ENCODE data around the gene CMSS1. TPM values are rescaled to one million over a fixed set of nuclear protein-coding genes. Genes with fewer than 3 reads are reported as not detected.

The CMSS1 gene
- total RNA-seq, 1 experiment from 2014 or later, result 50.7 TPM

- in situ Hi-C loops (cut with HindIII; ENCODE audit: low pct_unique_long_range_greater_than_20kb, low sequenced_read_pairs), result no loop called here
- no peak for DNase-seq (ENCODE audit: low read depth, low spot score)
These were observed 245.0 kb downstream of the CMSS1 start for GRCh38 chr3:100062665-100063064.

- in situ Hi-C loops (cut with HindIII; ENCODE audit: low pct_unique_long_range_greater_than_20kb, low sequenced_read_pairs), result no loop called here
- DNase-seq (ENCODE audit: low read depth, low spot score), result no peak
These were observed 246.3 kb downstream of the CMSS1 start for GRCh38 chr3:100063929-100064461.

GRCh38 chr3:100067589-100067988 lies 249.9 kb downstream of the CMSS1 start:
- no peak for DNase-seq (ENCODE audit: low read depth, low spot score)
- in situ Hi-C loops (cut with HindIII; ENCODE audit: low pct_unique_long_range_greater_than_20kb, low sequenced_read_pairs), result no loop called here

GRCh38 chr3:100068826-100069225 lies 251.2 kb downstream of the CMSS1 start:
- DNase-seq (ENCODE audit: low read depth, low spot score), result peak; percentile 83
- in situ Hi-C loops (cut with HindIII; ENCODE audit: low pct_unique_long_range_greater_than_20kb, low sequenced_read_pairs), result no loop called here

GRCh38 chr3:100069472-100069871 lies 251.8 kb downstream of the CMSS1 start:
- in situ Hi-C loops (cut with HindIII; ENCODE audit: low pct_unique_long_range_greater_than_20kb, low sequenced_read_pairs), result no loop called here

GRCh38 chr3:100072326-100073048 lies 254.8 kb downstream of the CMSS1 start:
- DNase-seq (ENCODE audit: low read depth, low spot score), result no peak
- in situ Hi-C loops (cut with HindIII; ENCODE audit: low pct_unique_long_range_greater_than_20kb, low sequenced_read_pairs), result no loop called here

More at GRCh38 chr3:100069472-100069871, 251.8 kb downstream of the CMSS1 start:
- no peak for DNase-seq (ENCODE audit: low read depth, low spot score)

- in situ Hi-C loops (cut with HindIII; ENCODE audit: low pct_unique_long_range_greater_than_20kb, low sequenced_read_pairs), result no loop called here
- no peak for DNase-seq (ENCODE audit: low read depth, low spot score)
These were observed 255.5 kb downstream of the CMSS1 start for GRCh38 chr3:100073049-100073713.

GRCh38 chr3:100073714-100074307 lies 256.1 kb downstream of the CMSS1 start:
- in situ Hi-C loops (cut with HindIII; ENCODE audit: low pct_unique_long_range_greater_than_20kb, low sequenced_read_pairs), result no loop called here
- DNase-seq (ENCODE audit: low read depth, low spot score), result no peak

GRCh38 chr3:100075196-100075595 lies 257.5 kb downstream of the CMSS1 start:
- in situ Hi-C loops (cut with HindIII; ENCODE audit: low pct_unique_long_range_greater_than_20kb, low sequenced_read_pairs), result no loop called here
- DNase-seq (ENCODE audit: low read depth, low spot score), result no peak

GRCh38 chr3:100075851-100076730 lies 258.4 kb downstream of the CMSS1 start:
- in situ Hi-C loops (cut with HindIII; ENCODE audit: low pct_unique_long_range_greater_than_20kb, low sequenced_read_pairs), result no loop called here
- DNase-seq (ENCODE audit: low read depth, low spot score), result no peak

- in situ Hi-C loops (cut with HindIII; ENCODE audit: low pct_unique_long_range_greater_than_20kb, low sequenced_read_pairs), result no loop called here
These were observed 259.3 kb downstream of the CMSS1 start for GRCh38 chr3:100076731-100077529.

GRCh38 chr3:100079328-100079727 lies 261.7 kb downstream of the CMSS1 start:
- in situ Hi-C loops (cut with HindIII; ENCODE audit: low pct_unique_long_range_greater_than_20kb, low sequenced_read_pairs), result no loop called here
- DNase-seq (ENCODE audit: low read depth, low spot score), result no peak

More at GRCh38 chr3:100076731-100077529, 259.3 kb downstream of the CMSS1 start:
- no peak for DNase-seq (ENCODE audit: low read depth, low spot score)

GRCh38 chr3:100080573-100080972 lies 262.9 kb downstream of the CMSS1 start:
- in situ Hi-C loops (cut with HindIII; ENCODE audit: low pct_unique_long_range_greater_than_20kb, low sequenced_read_pairs), result no loop called here
- no peak for DNase-seq (ENCODE audit: low read depth, low spot score)

- DNase-seq (ENCODE audit: low read depth, low spot score), result no peak
- in situ Hi-C loops (cut with HindIII; ENCODE audit: low pct_unique_long_range_greater_than_20kb, low sequenced_read_pairs), result no loop called here
These were observed 263.6 kb downstream of the CMSS1 start for GRCh38 chr3:100081311-100081710.

- in situ Hi-C loops (cut with HindIII; ENCODE audit: low pct_unique_long_range_greater_than_20kb, low sequenced_read_pairs), result no loop called here
- DNase-seq (ENCODE audit: low read depth, low spot score), result no peak
These were observed 264.5 kb downstream of the CMSS1 start for GRCh38 chr3:100081986-100082692.

- no peak for DNase-seq (ENCODE audit: low read depth, low spot score)
- in situ Hi-C loops (cut with HindIII; ENCODE audit: low pct_unique_long_range_greater_than_20kb, low sequenced_read_pairs), result no loop called here
These were observed 265.1 kb downstream of the CMSS1 start for GRCh38 chr3:100082714-100083113.
